Stimulated activated naive CD4-positive, alpha-beta T cell treated with Interleukin-2 at 50 U/mL for 16 hours (primary cell): ENCODE data around the gene PCDHB6.
"Not testable (repeated sequence)": the region's sequence is repeated elsewhere in the genome, so short reads cannot be mapped to it uniquely, and the experiment has no call there.

ENCODE experiments used
- DNase-seq: peaks from one replicate; lab custom pipeline; 2025; lab: John Stamatoyannopoulos, UW

Gene PCDHB6

DNA sequence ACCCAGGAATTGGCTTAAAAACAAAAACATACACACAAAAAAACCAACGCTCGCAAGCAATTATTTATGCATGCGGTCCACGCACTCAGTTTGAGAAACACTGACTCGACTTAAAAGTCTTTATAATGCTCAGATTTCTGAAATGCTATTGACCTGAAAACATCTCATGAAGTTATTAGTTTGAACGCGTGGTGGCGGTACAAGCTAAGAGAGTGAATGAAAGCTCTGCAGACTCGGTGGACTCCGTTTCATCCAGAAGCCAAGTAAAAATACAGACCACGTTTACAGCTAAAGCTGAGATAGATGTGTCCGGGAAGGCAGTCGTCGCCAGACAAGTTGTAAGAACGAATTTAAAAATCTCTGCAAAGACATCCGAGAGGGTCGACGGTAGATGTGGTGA, at the start of gene PCDHB6:
PCDHB6 (plus strand) TSS at position 246 of the 400 bp plus-strand sequence. CDS start 201 bp downstream, outside the sequence.
- DNase-seq, result no peak

- no peak for DNase-seq
These were observed 49.5 kb upstream of the PCDHB6 start, which contains the start of gene PCDHB3 for GRCh38 chr5:141100243-141100805. Gene PCDHB3 (plus strand): TSS chr5:141100473. CDS start chr5:141100650, 177 bp downstream.

DNA sequence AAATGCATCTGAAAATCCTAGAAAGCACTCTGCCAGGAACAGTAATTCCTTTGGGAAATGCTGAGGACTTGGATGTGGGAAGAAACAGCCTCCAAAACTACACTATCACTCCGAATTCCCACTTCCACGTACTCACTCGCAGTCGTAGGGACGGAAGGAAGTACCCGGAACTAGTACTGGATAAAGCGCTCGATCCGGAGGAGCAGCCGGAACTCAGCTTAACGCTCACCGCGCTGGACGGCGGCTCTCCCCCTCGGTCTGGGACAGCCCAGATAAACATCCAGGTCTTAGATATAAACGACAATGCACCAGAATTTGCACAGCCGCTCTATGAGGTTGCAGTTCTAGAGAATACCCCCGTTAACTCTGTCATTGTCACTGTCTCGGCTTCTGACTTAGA, 48.8 kb upstream of the PCDHB6 start:
- no peak for DNase-seq

DNA sequence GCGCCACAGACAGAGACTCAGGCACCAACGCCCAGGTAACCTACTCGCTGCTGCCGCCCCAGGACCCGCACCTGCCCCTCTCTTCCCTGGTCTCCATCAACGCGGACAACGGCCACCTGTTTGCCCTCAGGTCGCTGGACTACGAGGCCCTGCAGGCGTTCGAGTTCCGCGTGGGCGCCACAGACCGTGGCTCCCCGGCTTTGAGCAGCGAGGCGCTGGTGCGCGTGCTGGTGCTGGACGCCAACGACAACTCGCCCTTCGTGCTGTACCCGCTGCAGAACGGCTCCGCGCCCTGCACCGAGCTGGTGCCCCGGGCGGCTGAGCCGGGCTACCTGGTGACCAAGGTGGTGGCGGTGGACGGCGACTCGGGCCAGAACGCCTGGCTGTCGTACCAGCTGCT, 47.8 kb upstream of the PCDHB6 start:
- not testable (repeated sequence) for DNase-seq

DNA sequence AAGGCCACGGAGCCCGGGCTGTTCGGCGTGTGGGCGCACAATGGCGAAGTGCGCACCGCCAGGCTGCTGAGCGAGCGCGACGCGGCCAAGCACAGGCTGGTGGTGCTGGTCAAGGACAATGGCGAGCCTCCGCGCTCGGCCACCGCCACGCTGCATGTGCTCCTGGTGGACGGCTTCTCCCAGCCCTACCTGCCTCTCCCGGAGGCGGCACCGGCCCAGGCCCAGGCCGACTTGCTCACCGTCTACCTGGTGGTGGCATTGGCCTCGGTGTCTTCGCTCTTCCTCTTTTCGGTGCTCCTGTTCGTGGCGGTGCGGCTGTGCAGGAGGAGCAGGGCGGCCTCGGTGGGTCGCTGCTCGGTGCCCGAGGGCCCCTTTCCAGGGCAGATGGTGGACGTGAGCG, 47.4 kb upstream of the PCDHB6 start:
- not testable (repeated sequence) for DNase-seq

- no peak for DNase-seq
These were observed 44.5 kb upstream of the PCDHB6 start for GRCh38 chr5:141105350-141105749.

- DNase-seq, result no peak
These were observed 30.6 kb upstream of the PCDHB6 start for GRCh38 chr5:141119250-141119649.

- no peak for DNase-seq
These were observed 28.3 kb upstream of the PCDHB6 start, which contains the start of gene PCDHB4 for GRCh38 chr5:141121563-141121962. Gene PCDHB4 (plus strand): TSS chr5:141121818. CDS start chr5:141121999, 181 bp downstream.

DNA sequence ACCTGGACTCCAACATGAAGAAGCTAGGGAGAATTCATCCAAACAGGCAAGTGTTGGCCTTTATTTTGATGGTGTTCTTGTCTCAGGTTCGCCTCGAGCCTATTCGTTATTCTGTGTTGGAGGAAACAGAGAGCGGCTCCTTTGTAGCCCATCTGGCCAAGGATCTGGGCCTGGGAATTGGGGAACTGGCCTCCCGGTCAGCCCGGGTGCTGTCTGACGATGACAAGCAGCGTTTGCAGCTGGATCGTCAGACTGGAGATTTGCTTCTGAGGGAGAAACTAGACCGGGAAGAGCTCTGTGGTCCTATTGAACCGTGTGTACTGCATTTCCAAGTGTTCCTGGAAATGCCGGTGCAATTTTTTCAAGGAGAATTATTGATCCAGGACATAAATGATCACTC, 27.9 kb upstream of the PCDHB6 start:
- no peak for DNase-seq

DNA sequence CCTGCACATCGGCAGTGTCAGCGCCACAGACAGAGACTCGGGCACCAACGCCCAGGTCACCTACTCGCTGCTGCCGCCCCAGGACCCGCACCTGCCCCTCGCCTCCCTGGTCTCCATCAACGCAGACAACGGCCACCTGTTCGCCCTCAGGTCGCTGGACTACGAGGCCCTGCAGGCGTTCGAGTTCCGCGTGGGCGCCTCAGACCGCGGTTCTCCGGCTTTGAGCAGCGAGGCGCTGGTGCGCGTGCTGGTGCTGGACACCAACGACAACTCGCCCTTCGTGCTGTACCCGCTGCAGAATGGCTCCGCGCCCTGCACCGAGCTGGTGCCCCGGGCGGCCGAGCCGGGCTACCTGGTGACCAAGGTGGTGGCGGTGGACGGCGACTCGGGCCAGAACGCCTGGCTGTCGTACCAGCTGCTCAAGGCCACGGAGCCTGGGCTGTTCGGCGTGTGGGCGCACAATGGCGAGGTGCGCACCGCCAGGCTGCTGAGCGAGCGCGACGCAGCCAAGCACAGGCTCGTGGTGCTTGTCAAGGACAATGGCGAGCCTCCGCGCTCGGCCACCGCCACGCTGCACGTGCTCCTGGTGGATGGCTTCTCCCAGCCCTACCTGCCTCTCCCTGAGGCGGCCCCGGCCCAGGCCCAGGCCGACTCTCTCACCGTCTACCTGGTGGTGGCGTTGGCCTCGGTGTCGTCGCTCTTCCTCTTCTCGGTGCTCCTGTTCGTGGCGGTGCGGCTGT, 26.3 kb upstream of the PCDHB6 start:
- not testable (repeated sequence) for DNase-seq

GRCh38 chr5:141127305-141127704, 22.6 kb upstream of the PCDHB6 start:
- DNase-seq, result no peak

- DNase-seq, result no peak
These were observed 14.7 kb upstream of the PCDHB6 start, which contains the start of gene PCDHB5 for GRCh38 chr5:141135030-141135717. Gene PCDHB5 (plus strand): TSS chr5:141135206. CDS start chr5:141135435, 229 bp downstream.

- no peak for DNase-seq
These were observed 14.1 kb upstream of the PCDHB6 start for GRCh38 chr5:141135718-141136266.

GRCh38 chr5:141137346-141137745, 12.5 kb upstream of the PCDHB6 start:
- not testable (repeated sequence) for DNase-seq

DNA sequence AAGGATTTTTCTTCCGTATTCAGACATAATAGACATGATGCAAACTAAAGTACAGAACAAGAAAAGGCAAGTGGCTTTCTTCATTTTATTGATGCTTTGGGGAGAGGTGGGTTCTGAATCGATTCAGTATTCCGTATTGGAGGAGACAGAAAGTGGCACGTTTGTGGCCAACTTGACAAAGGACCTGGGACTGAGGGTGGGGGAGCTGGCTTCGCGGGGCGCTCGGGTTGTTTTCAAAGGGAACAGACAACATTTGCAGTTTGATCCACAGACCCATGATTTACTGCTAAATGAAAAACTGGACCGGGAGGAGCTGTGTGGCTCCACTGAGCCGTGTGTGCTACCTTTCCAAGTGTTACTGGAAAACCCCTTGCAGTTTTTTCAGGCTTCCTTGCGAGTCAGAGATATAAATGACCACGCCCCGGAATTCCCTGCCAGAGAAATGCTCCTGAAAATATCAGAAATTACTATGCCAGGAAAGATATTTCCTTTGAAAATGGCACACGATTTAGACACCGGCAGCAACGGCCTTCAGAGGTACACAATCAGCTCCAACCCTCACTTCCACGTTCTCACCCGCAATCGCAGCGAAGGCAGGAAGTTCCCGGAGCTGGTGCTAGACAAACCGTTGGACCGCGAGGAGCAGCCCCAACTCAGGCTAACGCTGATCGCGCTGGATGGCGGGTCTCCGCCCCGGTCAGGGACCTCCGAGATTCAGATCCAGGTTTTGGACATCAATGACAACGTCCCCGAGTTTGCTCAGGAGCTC, 551 bp downstream of the PCDHB6 start:
- no peak for DNase-seq

DNA sequence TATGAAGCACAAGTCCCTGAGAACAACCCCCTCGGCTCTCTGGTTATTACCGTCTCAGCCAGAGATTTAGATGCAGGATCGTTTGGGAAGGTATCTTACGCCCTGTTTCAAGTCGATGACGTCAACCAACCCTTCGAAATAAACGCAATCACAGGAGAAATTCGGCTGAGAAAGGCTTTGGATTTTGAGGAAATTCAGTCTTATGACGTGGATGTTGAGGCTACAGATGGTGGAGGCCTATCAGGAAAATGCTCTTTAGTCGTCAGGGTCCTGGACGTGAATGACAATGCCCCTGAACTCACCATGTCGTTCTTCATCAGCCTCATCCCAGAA, 1.1 kb downstream of the PCDHB6 start:
- no peak for DNase-seq

- not testable (repeated sequence) for DNase-seq
These were observed 1.8 kb downstream of the PCDHB6 start for GRCh38 chr5:141151632-141152031.

- DNase-seq, result not testable (repeated sequence)
These were observed 2.2 kb downstream of the PCDHB6 start for GRCh38 chr5:141152096-141152495.

DNA sequence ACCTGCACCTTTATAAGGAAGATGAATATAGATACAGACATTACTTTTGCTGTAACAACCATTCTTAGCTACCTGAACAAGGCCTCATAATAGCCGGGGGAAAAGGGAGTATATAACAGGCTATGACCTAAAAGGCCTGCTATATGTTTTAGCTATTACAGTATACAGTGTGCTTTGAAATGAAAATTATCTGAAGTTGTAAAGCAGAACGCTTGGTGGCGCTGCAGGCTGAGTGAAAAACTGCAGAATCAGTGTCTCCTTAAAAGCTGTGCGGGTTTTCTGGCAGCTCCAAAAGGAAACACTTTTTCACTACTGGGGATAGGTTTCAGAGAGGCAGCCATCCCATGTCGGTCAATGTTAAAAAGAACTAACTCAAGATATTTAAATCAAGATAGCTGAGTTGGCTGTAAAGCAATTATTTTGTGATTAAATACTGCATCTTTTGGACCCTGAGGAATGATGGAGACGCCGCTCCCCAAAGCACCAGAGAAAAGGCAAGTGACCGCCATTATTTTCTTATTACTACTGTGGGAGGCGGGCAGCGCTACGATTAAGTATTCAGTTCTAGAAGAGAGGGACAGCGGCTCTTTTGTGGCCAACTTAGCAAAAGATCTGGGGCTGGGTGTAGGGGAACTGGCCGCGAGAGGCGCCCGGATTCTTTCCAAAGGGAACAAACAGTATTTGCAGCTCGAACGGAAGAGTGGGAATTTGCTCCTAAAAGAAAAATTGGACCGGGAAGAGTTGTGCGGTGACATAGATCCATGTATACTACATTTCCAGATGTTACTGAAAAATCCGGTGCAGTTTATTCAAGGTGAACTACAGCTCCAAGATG, 5.9 kb downstream of the PCDHB6 start:
- no peak for DNase-seq

GRCh38 chr5:141157356-141157755, 7.5 kb downstream of the PCDHB6 start:
- DNase-seq, result not testable (repeated sequence)

- not testable (repeated sequence) for DNase-seq
These were observed 8.0 kb downstream of the PCDHB6 start for GRCh38 chr5:141157901-141158300.
